ENCODE data around the gene MRPL37. TPM values are rescaled to one million over a fixed set of nuclear protein-coding genes. Genes with fewer than 3 reads are reported as not detected.

Gene MRPL37
- total and polyA plus RNA-seq, 12 donors: 33.0 to 97.4 (median 88.7) TPM

DNA sequence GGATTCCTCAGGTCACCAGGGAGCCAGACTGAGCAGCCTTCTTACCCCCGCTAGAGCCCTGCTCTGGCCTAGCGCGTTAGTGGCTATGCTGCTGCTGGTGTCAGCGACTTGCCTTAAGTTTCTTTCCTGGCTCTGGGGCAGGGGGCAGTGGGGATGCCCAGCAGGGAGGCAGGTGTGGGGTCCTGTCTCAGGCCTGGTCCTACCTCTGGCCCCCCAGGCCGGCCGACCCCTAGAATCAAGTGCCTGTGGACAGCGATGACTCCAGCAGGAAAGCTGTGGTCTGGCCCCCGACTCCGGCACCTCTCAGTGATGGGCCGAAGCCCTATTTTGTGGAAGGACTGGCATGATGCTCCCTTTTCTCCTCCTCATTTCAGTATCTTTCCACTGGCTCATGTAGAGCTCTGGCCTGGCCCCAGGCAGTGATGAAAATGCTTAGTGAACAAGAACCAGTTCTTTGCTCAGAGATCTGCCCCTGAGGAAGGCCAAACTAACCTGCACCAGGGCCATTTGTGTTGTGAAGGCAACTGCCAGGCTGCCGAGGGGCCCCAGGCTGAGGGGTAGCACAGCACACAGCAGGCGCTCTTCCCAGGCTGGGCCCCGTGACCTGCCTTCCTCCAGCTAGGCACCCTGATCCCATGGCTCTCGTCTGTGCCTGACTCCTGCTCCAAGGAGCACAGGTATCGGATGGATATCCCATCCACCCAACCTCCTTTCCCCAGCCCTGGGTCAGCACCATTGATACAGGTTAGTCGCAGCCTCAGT lies 23.7 kb downstream of the MRPL37 start:
- H3K36me3 ChIP-seq: peaks cover 0 to 56% (median 3%) of the 10 kb centered on the region in 9 donors
- TF ChIP-seq, protein P1, sequence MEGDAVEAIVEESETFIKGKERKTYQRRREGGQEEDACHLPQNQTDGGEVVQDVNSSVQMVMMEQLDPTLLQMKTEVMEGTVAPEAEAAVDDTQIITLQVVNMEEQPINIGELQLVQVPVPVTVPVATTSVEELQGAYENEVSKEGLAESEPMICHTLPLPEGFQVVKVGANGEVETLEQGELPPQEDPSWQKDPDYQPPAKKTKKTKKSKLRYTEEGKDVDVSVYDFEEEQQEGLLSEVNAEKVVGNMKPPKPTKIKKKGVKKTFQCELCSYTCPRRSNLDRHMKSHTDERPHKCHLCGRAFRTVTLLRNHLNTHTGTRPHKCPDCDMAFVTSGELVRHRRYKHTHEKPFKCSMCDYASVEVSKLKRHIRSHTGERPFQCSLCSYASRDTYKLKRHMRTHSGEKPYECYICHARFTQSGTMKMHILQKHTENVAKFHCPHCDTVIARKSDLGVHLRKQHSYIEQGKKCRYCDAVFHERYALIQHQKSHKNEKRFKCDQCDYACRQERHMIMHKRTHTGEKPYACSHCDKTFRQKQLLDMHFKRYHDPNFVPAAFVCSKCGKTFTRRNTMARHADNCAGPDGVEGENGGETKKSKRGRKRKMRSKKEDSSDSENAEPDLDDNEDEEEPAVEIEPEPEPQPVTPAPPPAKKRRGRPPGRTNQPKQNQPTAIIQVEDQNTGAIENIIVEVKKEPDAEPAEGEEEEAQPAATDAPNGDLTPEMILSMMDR (IDR thresholded peaks at IDR 0.05): no peak
- H3K27ac ChIP-seq: no peak overlapping the region
- no peaks in the 10 kb centered on the region for H3K27me3 ChIP-seq
- intact Hi-C loops (cut with DNase I): loop anchor here in 1 of 10 donors (5.0 kb wide), 1 partner anchor 139 kb away; no protein-coding TSS in a partner anchor
- no peaks in the 10 kb centered on the region for H3K9me3 ChIP-seq
- H3K4me3 ChIP-seq: no peak overlapping the region
- WGBS, 2 donors: 94 to 96% methylated on average over 16 of the region's 16 CpGs
- ATAC-seq (no peak), DNase-seq (no peak)
- peaks cover 6 to 44% (median 26%) of the 10 kb centered on the region in 9 donors for H3K4me1 ChIP-seq

DNA sequence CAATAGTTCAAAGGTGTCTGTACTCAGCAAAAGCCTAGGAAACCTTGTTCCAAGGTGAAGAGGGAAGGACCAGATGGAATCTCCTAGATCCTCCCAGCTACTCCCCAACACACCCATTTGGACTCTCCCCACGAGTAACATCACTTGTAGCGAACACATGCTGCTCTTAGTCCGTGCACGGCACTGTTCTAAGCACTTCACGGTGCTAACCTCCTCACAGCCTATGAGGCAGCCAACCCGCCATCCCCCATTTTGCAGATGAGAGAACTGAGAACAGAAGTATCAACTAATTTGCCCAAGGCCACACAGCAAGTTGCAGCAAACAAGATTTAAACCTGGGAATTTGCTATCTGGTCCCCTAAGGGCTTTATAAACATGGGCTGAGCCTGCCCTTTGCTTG lies 24.3 kb downstream of the MRPL37 start:
- ATAC-seq (no peak), DNase-seq (no peak)
- Histone ChIP-seq H3K4me1 (peaks cover 4 to 44% (median 20%) of the 10 kb centered on the region in 9 donors), H3K27me3 (no peaks in the 10 kb centered on the region), H3K4me3 (no peak overlapping the region), H3K9me3 (no peaks in the 10 kb centered on the region), H3K27ac (no peak overlapping the region), H3K36me3 (peaks cover 0 to 57% (median 0%) of the 10 kb centered on the region in 9 donors)
- intact Hi-C loops (cut with DNase I): loop anchor here in 1 of 10 donors (5.0 kb wide), 1 partner anchor 138 kb away; no protein-coding TSS in a partner anchor
- TF ChIP-seq, protein P1 (IDR thresholded peaks at IDR 0.05): no peak
- WGBS, 2 donors: 87 to 94% methylated on average over 6 of the region's 6 CpGs

DNA sequence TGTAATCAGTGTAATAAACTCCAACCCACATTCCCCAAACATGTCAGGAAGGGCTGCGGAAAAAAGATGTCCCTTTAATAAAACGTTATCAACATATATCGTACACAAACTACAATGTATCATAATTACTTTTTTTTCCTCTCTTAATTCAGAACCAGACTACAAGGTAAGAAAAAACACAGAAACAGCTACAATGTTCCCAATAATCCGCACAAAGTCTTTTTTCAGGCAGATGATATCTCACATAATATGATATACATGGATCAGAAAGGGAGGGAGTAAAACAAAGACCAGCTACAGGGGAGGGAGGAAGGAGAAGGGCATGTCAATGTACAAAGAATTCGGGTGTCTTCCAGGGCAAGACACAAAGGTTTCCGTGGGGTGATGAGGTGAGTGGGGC lies 25.4 kb downstream of the MRPL37 start:
- Histone ChIP-seq H3K9me3 (no peaks in the 10 kb centered on the region), H3K4me1 (peaks cover 1 to 42% (median 15%) of the 10 kb centered on the region in 9 donors), H3K36me3 (peaks cover 0 to 57% (median 0%) of the 10 kb centered on the region in 9 donors), H3K27me3 (no peaks in the 10 kb centered on the region), H3K4me3 (no peak overlapping the region), H3K27ac (no peak overlapping the region)
- intact Hi-C loops (cut with DNase I): no loop called here
- no peak for DNase-seq
- 89 to 92% methylated on average over 6 of the region's 6 CpGs for WGBS, 2 donors
- no peak for ATAC-seq
- TF ChIP-seq, protein P1 (IDR thresholded peaks at IDR 0.05): no peak

DNA sequence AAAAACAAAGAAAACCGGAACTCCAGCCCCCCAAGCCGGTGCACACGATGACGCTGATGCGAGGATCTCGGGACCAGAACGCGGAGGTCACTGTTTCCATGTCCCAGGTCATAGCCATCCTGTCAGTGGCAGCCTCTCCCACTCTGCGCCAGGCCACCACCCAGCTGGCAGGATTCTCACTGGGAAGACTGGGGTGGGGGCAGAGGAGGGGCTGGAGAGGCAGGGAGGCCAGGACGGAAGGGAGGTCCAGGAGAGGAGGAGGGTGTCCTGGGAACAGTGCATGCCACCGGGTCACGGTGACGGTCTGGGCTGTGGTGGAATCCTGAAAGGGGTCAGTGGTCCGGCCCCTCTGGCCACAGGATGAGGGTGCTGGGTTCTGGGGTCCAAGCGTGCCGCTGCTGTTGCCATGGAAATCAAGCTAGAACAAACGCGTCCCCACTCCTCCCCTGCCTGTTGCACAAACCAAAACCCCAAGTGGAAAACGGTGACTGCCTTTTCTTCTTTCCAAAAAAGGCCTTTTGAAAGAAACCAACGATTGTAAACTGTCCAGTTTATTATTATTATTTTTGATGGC lies 26.1 kb downstream of the MRPL37 start:
- intact Hi-C loops (cut with DNase I): no loop called here
- no peak overlapping the region for H3K27ac ChIP-seq
- TF ChIP-seq, protein P1 (IDR thresholded peaks at IDR 0.05): no peak

More for the DNA sequence above, 26.1 kb downstream of the MRPL37 start:
- Histone ChIP-seq H3K4me3 (no peak overlapping the region), H3K9me3 (no peaks in the 10 kb centered on the region), H3K4me1 (peaks cover 0 to 38% (median 8%) of the 10 kb centered on the region in 9 donors), H3K36me3 (peaks cover 0 to 54% (median 0%) of the 10 kb centered on the region in 9 donors), H3K27me3 (no peaks in the 10 kb centered on the region)
- WGBS, 2 donors: 89 to 92% methylated on average over 20 of the region's 20 CpGs
- ATAC-seq (no peak), DNase-seq (no peak)

Data from heart right ventricle (tissue), 16 donors.